Middle frontal gyrus (tissue), 1 donor: ENCODE measurements around the gene TMEM132C.

Experiments used
- DNase-seq: peaks from one replicate; pipeline ENCODE4 v3.0.0-alpha.2; 2015; ENCODE audit warnings: low spot score; ENCODE audit errors: extremely low spot score

The TMEM132C gene

DNA sequence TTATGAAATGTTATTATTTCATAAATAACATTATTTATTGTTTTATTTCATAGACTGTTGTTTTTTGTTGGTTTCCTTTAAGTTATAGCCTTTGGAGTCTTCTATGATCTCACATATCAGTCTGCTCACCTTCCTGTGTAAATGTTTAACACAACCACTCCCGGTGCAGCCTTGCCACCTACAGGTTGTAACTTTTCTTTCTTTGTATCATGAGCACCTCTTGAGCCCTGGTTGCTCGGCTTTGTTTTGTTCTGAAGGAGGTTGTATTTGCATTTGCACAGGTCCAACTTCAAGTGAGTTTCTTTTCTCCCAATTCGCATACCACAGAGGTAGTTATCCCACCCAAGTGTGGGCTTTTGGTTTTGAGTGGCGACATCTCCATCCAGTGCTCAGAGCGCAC is 435.4 kb downstream of the TMEM132C start:
- no peak for DNase-seq

DNA sequence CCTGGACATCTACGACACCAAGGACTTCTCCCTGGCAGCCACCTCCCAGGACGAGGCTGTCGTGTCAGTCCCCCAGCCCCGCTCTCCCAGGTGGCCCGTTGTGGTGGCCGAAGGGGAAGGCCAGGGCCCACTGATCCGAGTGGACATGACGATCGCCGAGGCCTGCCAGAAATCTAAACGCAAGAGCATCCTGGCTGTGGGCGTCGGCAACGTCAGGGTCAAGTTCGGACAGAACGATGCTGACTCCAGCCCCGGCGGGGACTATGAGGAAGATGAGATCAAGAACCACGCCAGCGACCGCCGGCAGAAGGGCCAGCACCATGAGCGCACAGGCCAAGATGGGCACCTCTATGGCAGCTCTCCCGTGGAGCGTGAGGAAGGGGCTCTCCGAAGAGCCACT is 438.2 kb downstream of the TMEM132C start:
- no peak for DNase-seq

DNA sequence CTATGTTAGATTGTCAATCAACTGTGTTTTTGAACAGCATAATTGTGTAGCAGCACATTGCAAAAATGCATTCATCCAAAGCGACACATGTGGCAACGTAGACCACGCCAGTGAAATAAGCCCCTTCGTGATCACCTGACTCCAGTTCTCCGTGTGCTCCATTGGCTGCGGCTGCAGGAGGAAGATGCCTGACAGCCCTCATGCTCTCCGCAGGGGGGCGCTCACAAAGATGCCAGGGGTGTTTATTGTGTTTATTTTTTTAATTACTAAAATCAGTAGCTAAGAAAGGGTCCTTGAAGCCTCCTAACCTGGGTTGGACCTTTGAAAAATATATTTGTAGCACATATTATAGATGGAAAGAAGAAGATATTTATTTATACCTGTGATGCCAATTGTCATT is 440.5 kb downstream of the TMEM132C start:
- no peak for DNase-seq

DNA sequence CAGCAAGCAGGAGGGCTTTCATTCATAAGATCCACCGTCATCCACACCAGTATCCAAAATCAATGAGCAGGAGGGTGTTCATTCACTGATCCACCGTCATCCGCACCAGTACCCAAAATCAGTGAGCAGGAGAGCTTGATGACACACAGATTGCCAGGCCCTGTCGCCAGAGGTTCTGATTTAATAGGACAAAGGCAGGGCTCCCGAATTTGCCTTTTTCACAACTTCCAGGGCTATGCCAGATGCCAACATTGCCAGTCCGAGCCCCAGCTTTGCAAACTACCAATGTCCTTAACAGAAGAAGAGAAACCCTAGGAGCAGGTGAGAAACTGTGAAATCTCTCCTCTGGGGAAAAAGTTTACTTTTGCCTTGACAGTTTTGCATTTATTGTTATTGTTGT is 441.8 kb downstream of the TMEM132C start:
- no peak for DNase-seq

DNA sequence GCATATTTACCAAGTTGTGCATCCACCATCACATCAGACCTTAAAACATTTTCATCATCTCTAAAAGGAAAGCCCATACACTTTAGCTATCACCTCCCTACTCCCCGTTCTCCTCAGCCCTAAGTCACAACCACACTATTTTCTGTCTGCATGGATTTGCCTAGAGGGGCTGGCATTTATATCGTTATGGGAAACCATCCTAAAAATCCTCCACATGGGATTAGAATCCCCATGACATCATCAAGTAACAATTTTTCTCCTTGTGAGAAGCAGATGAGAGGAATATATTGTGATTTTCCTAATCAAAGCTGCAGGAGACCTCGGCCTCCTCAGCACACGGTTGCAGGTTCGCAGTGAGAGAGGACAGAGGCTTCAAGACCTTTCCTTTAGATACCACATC is 442.7 kb downstream of the TMEM132C start:
- no peak for DNase-seq

DNA sequence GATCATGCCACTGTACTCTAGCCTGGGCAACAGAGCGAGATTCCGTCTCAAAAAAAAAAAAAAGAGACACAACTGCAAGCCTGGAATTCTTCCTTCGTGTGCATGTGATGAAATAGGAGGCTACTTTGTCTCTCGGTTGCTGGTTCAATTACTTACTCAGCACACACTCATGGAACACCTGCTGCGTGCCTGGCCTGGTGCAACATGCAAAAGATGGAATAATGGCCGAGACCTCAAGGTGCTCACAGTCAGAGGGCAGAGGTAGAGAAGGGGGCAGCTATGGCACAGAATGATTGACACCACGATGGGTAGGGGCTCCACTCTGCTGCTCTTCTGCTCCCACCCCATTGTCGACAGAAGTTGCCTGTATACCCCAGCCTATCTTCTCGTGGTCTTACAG is 444.5 kb downstream of the TMEM132C start:
- no peak for DNase-seq

DNA sequence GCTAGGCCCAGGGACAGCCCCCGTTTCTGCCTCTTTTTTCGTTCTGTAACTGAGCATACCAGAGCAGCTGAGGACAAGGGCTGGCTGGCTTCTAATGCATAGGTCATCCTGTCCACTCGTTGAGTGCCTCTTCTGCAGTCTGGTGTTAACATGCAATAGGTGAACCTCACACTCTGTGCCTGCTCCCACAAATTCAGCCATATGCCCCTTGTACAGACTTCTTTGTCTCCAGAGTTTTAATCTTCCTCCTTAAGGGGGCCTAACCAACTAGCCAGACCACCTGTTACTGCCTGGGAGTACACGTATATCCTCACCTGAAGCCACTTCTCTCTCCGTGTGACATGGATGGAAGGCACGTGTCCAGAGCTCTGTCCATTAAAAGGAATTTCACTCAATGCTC is 445.7 kb downstream of the TMEM132C start:
- DNase-seq = no peak

DNA sequence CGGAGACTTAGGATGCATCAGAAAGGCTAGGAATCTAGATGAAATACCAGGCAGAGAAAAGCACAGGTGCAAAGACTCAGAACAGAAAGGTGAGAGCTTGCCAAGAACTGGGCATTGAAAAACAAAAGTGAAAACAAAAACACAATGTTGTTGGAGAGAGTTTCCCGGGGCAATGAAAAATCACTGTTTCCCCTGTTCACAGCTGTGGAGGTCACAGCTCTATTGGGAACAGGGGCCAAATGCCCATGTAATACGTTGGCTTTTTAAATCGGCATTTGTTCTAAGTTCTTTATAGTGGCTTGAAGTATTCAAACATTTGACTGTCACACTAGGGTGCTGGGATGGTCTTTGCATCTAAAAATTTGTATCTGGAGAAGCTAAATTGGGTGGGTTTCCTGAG is 448.5 kb downstream of the TMEM132C start:
- no peak for DNase-seq

DNA sequence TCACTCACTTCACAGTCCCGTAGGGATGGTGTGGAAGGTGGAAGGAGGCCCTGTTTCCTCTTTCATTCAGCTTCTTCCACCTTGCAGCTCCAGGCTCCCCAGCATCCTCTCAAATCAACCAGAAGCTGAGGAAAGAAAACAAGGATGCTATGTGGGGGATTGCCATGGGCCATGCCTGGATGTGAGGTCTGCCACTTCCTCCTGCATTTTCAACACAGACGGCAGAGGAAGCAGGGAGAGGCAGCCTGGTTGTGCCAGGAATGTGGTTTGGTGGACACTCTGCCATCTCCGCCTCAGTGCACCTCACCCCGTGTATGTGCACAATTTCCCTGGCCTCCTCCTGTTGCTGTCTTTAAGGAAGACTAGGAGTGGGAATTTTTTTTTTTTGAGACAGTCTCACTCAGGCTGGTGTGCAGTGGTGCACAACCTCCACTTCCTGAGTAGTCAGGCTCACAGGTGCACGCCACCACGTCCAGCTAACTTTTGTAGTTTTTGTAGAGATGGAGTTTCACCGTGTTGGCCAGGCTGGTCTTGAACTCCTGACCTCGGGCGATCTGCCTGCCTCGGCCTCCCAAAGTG is 457.6 kb downstream of the TMEM132C start:
- DNase-seq = no peak

DNA sequence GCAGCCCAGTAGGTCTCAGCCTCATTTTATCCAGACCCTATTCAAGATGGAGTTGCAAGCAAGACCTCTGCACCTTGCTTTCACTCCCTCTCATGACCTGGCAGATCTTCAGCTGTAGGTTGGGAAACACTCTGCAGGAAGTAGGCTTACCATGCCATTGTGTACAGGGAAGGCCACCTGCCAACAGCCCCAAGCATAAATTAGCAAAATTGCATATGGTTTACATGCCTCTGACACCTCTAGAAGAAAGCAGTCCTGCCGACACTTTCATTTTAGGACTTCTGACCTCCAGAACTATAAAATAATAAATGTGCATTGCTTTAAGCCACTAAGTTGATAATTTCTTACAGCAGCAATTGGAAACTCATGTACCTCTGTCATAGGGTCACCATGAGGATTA is 459.9 kb downstream of the TMEM132C start:
- DNase-seq = no peak

DNA sequence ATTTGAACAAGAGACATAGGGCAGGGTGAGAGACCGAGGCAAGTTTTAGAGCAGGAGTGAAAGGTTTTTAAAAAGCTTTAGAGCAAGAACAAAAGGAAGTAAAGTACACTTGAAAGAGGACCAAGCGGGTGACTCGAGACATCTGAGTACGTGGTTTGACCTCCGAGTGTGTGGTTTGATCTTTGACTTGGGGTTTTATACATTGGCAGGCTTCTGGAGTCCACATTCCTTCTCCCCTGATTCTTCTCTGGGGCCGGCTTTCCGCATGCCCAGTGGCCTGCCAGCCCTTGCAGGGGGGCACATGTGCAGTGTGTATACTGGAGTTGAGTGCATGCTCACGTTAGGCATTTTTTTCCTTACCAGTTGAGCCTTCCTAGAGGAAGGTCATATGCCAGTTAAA is 460.5 kb downstream of the TMEM132C start:
- DNase-seq = no peak

DNA sequence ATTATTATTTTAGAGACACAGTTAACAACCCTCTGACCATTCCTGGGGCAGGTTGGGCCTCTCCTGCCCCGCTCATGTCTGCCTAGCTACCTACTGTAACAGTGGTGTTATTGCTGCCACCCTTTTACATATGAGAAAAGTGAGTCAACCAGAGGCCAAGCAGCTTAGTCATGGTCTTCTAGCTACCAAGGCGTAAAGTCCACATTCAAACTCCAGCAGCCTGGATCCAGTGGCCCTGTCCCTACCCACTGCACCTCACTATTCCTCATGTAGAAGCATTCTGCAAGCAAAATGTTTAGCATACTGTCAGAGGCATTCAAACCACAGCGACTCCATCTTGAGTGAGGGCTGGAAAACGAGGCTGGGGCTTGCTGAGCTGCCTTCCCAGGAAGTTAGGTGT is 461.0 kb downstream of the TMEM132C start:
- no peak for DNase-seq

DNA sequence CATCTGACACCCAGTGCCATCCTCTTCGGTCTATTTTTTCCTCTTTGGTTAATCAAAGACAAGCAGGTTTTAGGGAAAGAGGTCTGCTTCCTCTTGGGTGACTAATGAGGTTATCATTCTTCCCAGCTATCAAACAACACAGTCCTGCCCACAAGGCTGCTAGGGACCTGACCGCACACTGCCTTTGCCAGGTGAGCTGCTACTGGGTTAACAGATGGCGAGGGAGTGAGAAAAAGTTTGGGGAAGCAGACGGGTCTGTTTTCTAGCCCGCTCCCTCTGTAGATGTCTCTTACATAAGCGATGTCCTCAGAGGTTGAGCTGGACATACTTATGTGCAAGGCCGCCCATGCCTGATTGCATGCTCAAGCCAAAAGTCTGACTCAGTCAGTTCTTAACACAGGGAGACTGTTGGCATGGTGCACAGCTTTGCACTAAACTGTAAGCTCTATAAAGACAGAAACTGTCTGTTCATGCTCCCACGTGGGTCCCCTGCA is 462.7 kb downstream of the TMEM132C start:
- no peak for DNase-seq

DNA sequence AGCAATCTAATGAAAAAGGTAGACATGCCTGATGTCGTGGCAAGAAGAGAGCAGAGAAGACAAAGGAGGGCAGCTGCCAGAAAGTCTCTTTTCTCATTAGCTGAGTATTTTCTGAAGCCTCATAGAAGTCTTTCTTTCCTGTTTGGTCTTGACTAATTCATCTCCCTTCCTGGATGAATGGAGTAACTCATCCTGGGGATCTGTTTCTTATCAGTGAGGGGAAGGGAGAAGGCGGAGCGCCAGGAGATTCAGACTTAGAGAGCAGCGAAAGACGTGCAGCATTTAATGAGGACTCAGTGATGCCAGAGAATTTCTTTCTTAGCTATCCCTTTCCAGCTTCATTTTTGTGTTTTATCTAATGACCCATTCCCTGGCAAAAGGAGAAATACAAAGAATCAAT is 467.4 kb downstream of the TMEM132C start:
- DNase-seq = no peak

DNA sequence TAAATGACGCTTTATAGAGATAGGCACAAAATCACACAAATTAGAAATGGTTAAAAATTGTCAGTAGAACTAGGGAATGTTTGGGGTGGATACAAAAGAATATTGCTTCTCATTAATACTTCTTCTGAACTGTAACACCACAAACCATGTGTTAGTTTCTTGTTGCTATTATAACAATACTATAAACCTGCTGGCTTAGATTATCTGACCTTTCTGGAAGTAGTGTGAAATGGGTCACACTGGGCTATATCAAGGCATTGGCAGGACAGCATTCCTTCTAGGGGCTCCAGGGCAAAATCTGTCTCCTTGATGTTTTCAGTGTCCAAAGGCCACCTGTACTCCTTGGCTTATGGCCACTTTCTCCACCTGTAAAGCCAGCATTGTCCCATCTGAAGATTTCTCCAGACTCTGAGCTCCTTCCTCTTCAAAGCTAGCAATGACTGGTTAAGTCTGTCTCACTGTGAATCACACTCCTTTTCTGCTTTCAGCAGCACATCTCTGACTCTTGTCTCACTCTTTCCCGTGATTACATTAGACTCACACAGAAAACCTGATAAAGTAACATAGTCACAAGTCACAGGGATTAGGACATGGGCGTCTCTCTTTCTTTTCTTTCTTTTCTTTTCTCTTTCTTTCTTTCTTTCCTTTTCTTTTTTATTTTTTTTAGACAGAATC is 470.5 kb downstream of the TMEM132C start:
- no peak for DNase-seq

DNA sequence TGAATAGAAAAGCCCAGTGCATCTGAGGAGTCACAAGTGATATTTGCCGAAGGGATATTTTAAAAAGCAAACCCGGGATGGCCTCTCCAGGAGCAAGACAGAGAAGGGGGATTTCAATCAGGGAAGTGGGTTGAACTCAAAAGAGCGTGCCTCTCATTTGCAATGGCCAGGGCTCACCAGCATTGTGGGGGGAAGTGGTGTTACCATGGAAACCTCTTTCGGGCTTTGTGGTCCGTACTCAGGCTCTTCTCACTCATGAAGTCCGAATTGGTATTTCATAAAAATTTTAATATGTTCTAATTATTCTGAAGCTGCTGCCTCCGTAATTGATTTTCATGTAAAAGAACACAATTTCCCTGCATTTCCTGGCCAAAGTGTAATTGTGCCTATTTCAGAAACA is 476.9 kb downstream of the TMEM132C start:
- DNase-seq = no peak

DNA sequence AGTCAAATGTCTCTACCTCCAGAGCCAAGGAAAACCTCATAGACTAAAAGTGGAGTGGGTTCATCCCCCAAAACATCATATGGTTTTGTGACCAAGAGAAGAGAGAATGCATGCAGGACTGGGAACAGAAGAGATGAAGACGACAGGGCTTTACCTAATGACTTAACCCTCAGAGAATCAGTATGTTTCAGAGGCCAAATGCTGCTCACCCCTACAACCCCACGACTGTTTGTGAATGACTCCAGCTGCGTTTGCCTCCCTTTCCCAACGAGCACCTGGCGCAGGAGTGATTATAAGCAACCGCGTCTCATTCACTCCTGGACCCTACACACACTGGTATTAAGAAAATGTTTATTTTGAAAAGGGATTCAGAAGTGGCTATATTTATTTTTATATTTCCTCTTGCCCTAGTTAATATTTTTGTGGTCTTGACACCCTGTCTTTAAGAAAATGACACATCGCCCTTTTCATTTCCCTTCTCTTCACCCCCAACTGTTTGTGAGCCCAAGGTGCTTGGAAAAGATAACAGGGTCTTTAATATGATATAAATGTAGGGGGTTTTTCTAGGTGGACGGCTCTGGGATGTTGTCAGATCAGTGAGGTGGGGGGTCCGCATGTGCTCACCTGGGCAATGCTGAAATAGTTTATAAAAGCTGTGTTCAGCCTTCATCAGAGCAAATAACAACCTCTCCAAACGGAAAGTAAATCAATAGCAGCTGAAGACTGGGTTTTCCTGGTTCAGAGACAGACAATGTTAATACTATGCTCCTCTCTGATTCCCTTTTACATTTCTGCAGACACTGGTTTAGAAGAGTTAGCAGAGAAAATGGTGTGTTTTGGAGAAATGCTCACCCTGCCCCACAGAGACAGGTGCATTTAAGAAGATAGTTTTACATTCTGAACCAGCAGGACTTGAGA is 479.1 kb downstream of the TMEM132C start:
- DNase-seq = no peak

DNA sequence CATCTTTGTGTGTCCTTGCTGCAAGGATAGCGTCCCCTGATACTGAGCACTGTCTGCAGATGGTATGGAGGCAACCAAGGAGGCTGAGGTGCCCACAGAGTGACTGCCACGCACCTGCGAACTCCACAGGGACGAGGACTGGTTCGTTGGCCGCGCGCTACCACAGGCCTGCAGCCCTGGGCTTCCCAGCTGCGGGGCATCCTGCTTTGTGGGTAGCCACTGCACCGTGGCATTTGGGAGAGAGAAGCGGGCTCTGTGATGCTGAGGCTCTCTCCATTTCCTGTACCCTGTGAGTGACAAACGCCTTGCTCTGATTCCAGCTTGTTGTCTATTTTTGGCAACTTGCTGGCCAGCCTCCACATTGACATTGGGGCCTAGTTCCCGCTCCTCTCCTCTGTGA is 480.5 kb downstream of the TMEM132C start:
- DNase-seq = no peak

DNA sequence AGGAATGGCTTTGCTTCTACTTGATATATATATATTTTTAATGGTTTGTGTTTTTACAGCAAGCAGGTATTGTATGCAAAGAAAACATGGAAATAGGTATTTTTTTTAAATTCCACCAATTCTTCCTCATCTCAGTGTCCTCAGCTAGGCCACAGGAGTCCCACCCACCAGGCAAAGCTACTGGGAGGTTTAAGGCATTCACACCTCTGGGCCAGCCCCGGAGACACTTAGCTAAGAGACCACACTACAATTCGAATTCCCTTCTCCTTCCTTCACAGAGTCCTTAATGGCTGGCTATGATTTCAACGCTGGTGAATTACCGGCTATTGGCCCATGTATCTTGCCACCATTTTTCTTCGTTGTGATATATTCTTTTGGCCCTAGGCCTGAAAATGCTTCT is 485.4 kb downstream of the TMEM132C start:
- no peak for DNase-seq

DNA sequence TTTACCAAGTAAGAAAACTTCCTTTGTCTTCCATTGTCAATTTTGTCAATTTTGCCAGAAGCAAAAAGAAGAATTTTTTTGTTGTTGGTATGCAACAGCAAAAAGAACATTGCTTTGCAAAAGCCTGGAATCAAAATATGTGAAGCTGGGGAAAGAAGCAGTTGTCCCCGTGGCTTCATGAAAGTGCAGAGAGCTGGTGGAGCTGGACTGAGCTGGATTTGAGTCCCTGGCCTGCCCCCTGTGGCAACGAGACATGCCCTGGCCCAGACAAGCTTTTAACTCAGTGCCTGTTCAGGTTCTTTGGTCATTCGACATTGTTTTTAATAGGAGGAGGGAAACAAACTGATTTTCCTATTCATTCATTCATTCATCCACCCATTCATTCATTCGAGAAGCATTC is 486.5 kb downstream of the TMEM132C start:
- DNase-seq = no peak

DNA sequence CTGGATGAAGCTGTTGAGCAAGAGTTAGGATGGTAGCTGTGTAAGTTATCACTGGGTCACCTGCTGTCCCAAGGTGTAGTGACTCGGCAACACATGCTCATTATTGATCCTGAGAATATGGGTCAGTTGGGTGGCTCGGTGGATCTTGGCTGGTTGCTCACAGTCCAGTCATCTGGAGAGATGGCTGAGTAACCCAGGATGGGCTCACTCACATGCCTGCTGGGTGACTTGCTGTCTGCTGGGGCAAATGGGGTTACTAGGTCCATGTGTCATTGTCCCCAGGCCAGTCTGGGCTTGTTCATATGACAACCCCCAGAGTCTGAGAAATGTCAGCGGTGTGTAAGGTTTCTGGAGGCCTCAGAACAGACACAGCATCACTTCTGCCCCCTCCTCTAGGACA is 487.3 kb downstream of the TMEM132C start:
- no peak for DNase-seq

DNA sequence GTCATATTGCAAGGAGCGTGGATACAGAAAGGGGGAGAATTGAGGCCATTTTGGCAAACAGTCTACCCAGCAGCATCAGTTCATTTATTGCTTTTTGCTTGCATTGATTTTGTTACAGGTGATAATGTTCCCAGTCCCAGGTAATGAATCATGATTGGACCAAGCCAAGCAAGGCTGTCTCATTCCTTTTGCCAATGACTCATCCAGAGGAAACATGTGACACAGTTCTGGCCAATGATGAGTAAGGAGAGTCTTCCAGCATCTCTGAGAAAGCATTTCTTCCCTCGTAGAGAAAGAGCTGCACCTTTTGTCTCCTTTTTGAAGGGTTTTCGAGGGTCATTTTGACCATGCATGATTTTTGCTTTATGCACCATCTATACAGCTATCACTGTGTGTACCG is 488.6 kb downstream of the TMEM132C start:
- DNase-seq = no peak
